HG03280 (cell line): ENCODE data around the gene ADGRB3.
"Not testable (repeated sequence)": the region's sequence is repeated elsewhere in the genome, so short reads cannot be mapped to it uniquely, and the experiment has no call there.

Experiments used
- ATAC-seq: cut with Tn5 transposase; IDR thresholded peaks from one replicate; pipeline ENCODE4 v1.9.1; 2021; ENCODE audit warnings: mild to moderate bottlenecking, moderate library complexity; ENCODE audit not compliant: unreplicated experiment

ADGRB3 gene

GRCh38 chr6:69100772-69101171 lies 465.7 kb downstream of the ADGRB3 start:
- no peak for ATAC-seq

GRCh38 chr6:69102416-69102815 lies 467.3 kb downstream of the ADGRB3 start:
- ATAC-seq, result no peak

- ATAC-seq, result no peak
Measured at GRCh38 chr6:69105288-69105687, 470.2 kb downstream of the ADGRB3 start.

GRCh38 chr6:69106511-69106910 lies 471.4 kb downstream of the ADGRB3 start:
- no peak for ATAC-seq

GRCh38 chr6:69111301-69111700 lies 476.2 kb downstream of the ADGRB3 start:
- ATAC-seq, result no peak

- ATAC-seq, result no peak
Measured at GRCh38 chr6:69116658-69117057, 481.6 kb downstream of the ADGRB3 start.

- ATAC-seq, result not testable (repeated sequence)
Measured at GRCh38 chr6:69121461-69122406, 486.7 kb downstream of the ADGRB3 start.

GRCh38 chr6:69122407-69122773 lies 487.3 kb downstream of the ADGRB3 start:
- no peak for ATAC-seq

GRCh38 chr6:69128411-69128810 lies 493.3 kb downstream of the ADGRB3 start:
- ATAC-seq, result no peak

- no peak for ATAC-seq
Measured at GRCh38 chr6:69129046-69129445, 494.0 kb downstream of the ADGRB3 start.

- ATAC-seq, result no peak
Measured at GRCh38 chr6:69135927-69136326, 500.8 kb downstream of the ADGRB3 start.

GRCh38 chr6:69138148-69138547 lies 503.1 kb downstream of the ADGRB3 start:
- ATAC-seq, result no peak

- no peak for ATAC-seq
Measured at GRCh38 chr6:69138893-69139494, 503.9 kb downstream of the ADGRB3 start.

- no peak for ATAC-seq
Measured at GRCh38 chr6:69145062-69145461, 510.0 kb downstream of the ADGRB3 start.

GRCh38 chr6:69146385-69146784 lies 511.3 kb downstream of the ADGRB3 start:
- ATAC-seq, result no peak

- ATAC-seq, result no peak
Measured at GRCh38 chr6:69155467-69155866, 520.4 kb downstream of the ADGRB3 start.

GRCh38 chr6:69162811-69163210 lies 527.7 kb downstream of the ADGRB3 start:
- no peak for ATAC-seq

GRCh38 chr6:69164564-69165229 lies 529.6 kb downstream of the ADGRB3 start:
- ATAC-seq, result no peak

GRCh38 chr6:69179681-69180080 lies 544.6 kb downstream of the ADGRB3 start:
- ATAC-seq, result no peak

GRCh38 chr6:69180361-69181067 lies 545.4 kb downstream of the ADGRB3 start:
- no peak for ATAC-seq

- ATAC-seq, result no peak
Measured at GRCh38 chr6:69181964-69182363, 546.9 kb downstream of the ADGRB3 start.
